Motor neuron (in vitro differentiated cells): ENCODE data around the gene OTOP1. TPM values are rescaled to one million over a fixed set of nuclear protein-coding genes. Genes with fewer than 3 reads are reported as not detected.
"Not testable (repeated sequence)": the region's sequence is repeated elsewhere in the genome, so short reads cannot be mapped to it uniquely, and the experiment has no call there.

Experiments
- ATAC-seq, 8 experiments: fragments of 200-7000 bp; cut with Tn5 transposase; replicated peaks in 6 of 8; 2 replicates each; pipeline ENCODE4 v1.8.0; 2021; ENCODE audit warnings: mild to moderate bottlenecking in 8 of 8, moderate library complexity in 8 of 8
- H3K27ac ChIP-seq, 2 donors: fragments of 250-450 bp; sonication (Bioruptor Pico); 2 replicates each; pipeline ENCODE4 v1.9.0; 2021; ENCODE audit warnings: antibody characterized with exemption in 2 of 2, mild to moderate bottlenecking in 2 of 2, moderate library complexity in 1 of 2
- H3K4me1 ChIP-seq, 2 donors: fragments of 250-450 bp; sonication (Bioruptor Pico); replicated peaks in 1 of 2; 2 replicates each; pipeline ENCODE4 v1.6.1; 2021; ENCODE audit warnings: antibody characterized with exemption in 2 of 2, mild to moderate bottlenecking in 2 of 2, moderate library complexity in 1 of 2
- H3K4me3 ChIP-seq, 5 donors: fragments of 250-450 bp; sonication (Bioruptor Pico); 2 replicates each; pipeline ENCODE4 v1.9.0; 2021; ENCODE audit warnings: antibody characterized with exemption in 5 of 5, mild to moderate bottlenecking in 5 of 5, moderate library complexity in 4 of 5
- WGBS, 10 experiments: fragments of 450-650 bp; shearing (Covaris generic); methylation state at CpG; one replicate each; pipeline ENCODE4 v1.0.0; 2022; 5-methylcytosine and 5-hydroxymethylcytosine counted together
- in situ Hi-C, 9 experiments: fragments of 400-800 bp; cut with MboI; loops; one replicate each; pipeline ENCODE4 v1.15.0; 2021; ENCODE audit warnings: low sequenced_read_pairs in 9 of 9, low pct_unique_long_range_greater_than_20kb in 2 of 9; ENCODE audit not compliant: unreplicated experiment in 9 of 9
- total RNA-seq, 8 experiments: library from RNA; unstranded; fragments of 300-600 nt; gene quantifications; 2 replicates each; pipeline versions ENCODE4 v1.2.3 to v1.2.4, GENCODE V29; 2022

Gene OTOP1
- total RNA-seq, 8 experiments from 2014 or later: 0.24 TPM; not detected in 7

- Histone ChIP-seq H3K27ac (no peak overlapping the region), H3K4me1 (peaks cover 5 to 6% of the 10 kb centered on the region in 2 donors), H3K4me3 (no peak overlapping the region)
- peak in 3 of 8 experiments; percentile 42 to 47 (median 44) for ATAC-seq
- in situ Hi-C loops: loop anchor here in 1 of 9 experiments (10.0 kb wide), 1 partner anchor 80 kb away; no protein-coding TSS in a partner anchor
- WGBS, 10 experiments: 14 to 92% (median 64%) methylated on average over 1 to 4 of the region's 6 CpGs; no CpG with 5 or more reads in 3 of the 10 experiments
Measured at GRCh38 chr4:4254666-4255065, 27.9 kb upstream of the OTOP1 start.

GRCh38 chr4:4254199-4254598 lies 27.5 kb upstream of the OTOP1 start:
- Histone ChIP-seq H3K4me1 (peaks cover 1% of the 10 kb centered on the region in 2 donors), H3K27ac (no peak overlapping the region), H3K4me3 (no peak overlapping the region)
- 73 to 93% (median 80%) methylated on average over 3 to 9 of the region's 11 CpGs; no CpG with 5 or more reads in 3 of the 10 experiments for WGBS, 10 experiments
- no peak for ATAC-seq
- in situ Hi-C loops: loop anchor here in 1 of 9 experiments (10.0 kb wide), 1 partner anchor 81 kb away; no protein-coding TSS in a partner anchor

GRCh38 chr4:4249866-4250265 lies 23.1 kb upstream of the OTOP1 start:
- in situ Hi-C loops: loop anchor here in 1 of 9 experiments (10.0 kb wide), 1 partner anchor 85 kb away; no protein-coding TSS in a partner anchor
- no peak for ATAC-seq
- Histone ChIP-seq H3K27ac (no peak overlapping the region), H3K4me3 (no peak overlapping the region), H3K4me1 (peaks cover 10 to 13% of the 10 kb centered on the region in 2 donors)
- 25 to 90% (median 77%) methylated on average over 2 to 8 of the region's 8 CpGs for WGBS, 10 experiments

- WGBS, 10 experiments: 93 to 100% (median 96%) methylated on average over 1 to 13 of the region's 15 CpGs; no CpG with 5 or more reads in 3 of the 10 experiments
- Histone ChIP-seq H3K4me1 (peaks cover 10 to 13% of the 10 kb centered on the region in 2 donors), H3K4me3 (peak overlapping the region in 1 of 5 donors; percentile 92)
- H3K27ac ChIP-seq, in situ Hi-C loops, ATAC-seq: not testable (repeated sequence)
Measured at GRCh38 chr4:4249342-4249741, 22.6 kb upstream of the OTOP1 start.

- ATAC-seq: no peak
- in situ Hi-C loops: no loop called here
- Histone ChIP-seq H3K4me1 (peaks cover 10 to 13% of the 10 kb centered on the region in 2 donors), H3K4me3 (peak overlapping the region; percentile 82 to 99 (median 93)), H3K27ac (peak overlapping the region; percentile 72 to 87)
- WGBS, 10 experiments: 0 to 45% (median 25%) methylated on average over 1 to 9 of the region's 10 CpGs
Measured at GRCh38 chr4:4248885-4249203, 22.1 kb upstream of the OTOP1 start.

GRCh38 chr4:4248029-4248884 lies 21.5 kb upstream of the OTOP1 start, which contains the start of gene TMEM128:
TSS of gene TMEM128 (minus strand) at chr4:4248223. CDS start at chr4:4248202, 21 bp downstream.
- 0 to 10% (median 0%) methylated on average over 1 to 49 of the region's 62 CpGs; no CpG with 5 or more reads in 1 of the 10 experiments for WGBS, 10 experiments
- H3K27ac ChIP-seq: peak within 1 kb of the TSS; percentile 72 to 87
- peak within 1 kb of the TSS; percentile 82 to 99 (median 93) for H3K4me3 ChIP-seq
- in situ Hi-C loops: no loop called here
- peak; percentile 95 to 98 (median 97) for ATAC-seq
- H3K4me1 ChIP-seq: peaks cover 10 to 13% of the 10 kb centered on the region in 2 donors

GRCh38 chr4:4247696-4248028 lies 20.9 kb upstream of the OTOP1 start:
- Histone ChIP-seq H3K4me1 (peaks cover 10 to 13% of the 10 kb centered on the region in 2 donors), H3K4me3 (peak overlapping the region; percentile 82 to 99 (median 93)), H3K27ac (peak overlapping the region; percentile 72 to 87)
- in situ Hi-C loops: no loop called here
- peak in 1 of 8 experiments; percentile 5 for ATAC-seq
- 0 to 6% (median 3%) methylated on average over 3 to 11 of the region's 12 CpGs; no CpG with 5 or more reads in 3 of the 10 experiments for WGBS, 10 experiments

- WGBS, 10 experiments: 100% methylated on average over 1 of the region's 1 CpG; no CpG with 5 or more reads in 4 of the 10 experiments
Measured at GRCh38 chr4:4245172-4245571, 18.4 kb upstream of the OTOP1 start.

GRCh38 chr4:4239551-4239950 lies 12.8 kb upstream of the OTOP1 start:
- H3K4me1 ChIP-seq, ATAC-seq: not testable (repeated sequence)
- WGBS, 10 experiments: 77 to 100% (median 92%) methylated on average over 1 to 3 of the region's 3 CpGs; no CpG with 5 or more reads in 4 of the 10 experiments

More at GRCh38 chr4:4245172-4245571, 18.4 kb upstream of the OTOP1 start:
- H3K4me1 ChIP-seq: peaks cover 10 to 13% of the 10 kb centered on the region in 2 donors
- in situ Hi-C loops: no loop called here
- H3K27ac ChIP-seq: no peak overlapping the region
- no peak for ATAC-seq
- no peak overlapping the region for H3K4me3 ChIP-seq

GRCh38 chr4:4233610-4234009 lies 6.9 kb upstream of the OTOP1 start:
- in situ Hi-C loops: no loop called here
- no peaks in the 10 kb centered on the region for H3K4me1 ChIP-seq
- H3K27ac ChIP-seq: no peak overlapping the region
- no peak overlapping the region for H3K4me3 ChIP-seq
- 60 to 100% (median 100%) methylated on average over 1 to 2 of the region's 2 CpGs; no CpG with 5 or more reads in 1 of the 10 experiments for WGBS, 10 experiments
- no peak for ATAC-seq

More at GRCh38 chr4:4239551-4239950, 12.8 kb upstream of the OTOP1 start:
- H3K27ac ChIP-seq, in situ Hi-C loops, H3K4me3 ChIP-seq: not testable (repeated sequence)

GRCh38 chr4:4228356-4228668 lies 1.6 kb upstream of the OTOP1 start:
- Histone ChIP-seq H3K27ac (no peak overlapping the region), H3K4me1 (no peaks in the 10 kb centered on the region), H3K4me3 (no peak overlapping the region)
- in situ Hi-C loops: no loop called here
- 57 to 100% (median 82%) methylated on average over 1 of the region's 1 CpG; no CpG with 5 or more reads in 6 of the 10 experiments for WGBS, 10 experiments
- ATAC-seq: no peak

GRCh38 chr4:4227510-4228355 lies 1.0 kb upstream of the OTOP1 start:
- in situ Hi-C loops: no loop called here
- Histone ChIP-seq H3K4me1 (no peaks in the 10 kb centered on the region), H3K27ac (no peak overlapping the region), H3K4me3 (no peak overlapping the region)
- no peak for ATAC-seq
- WGBS, 10 experiments: 17 to 100% (median 52%) methylated on average over 1 to 6 of the region's 51 CpGs; no CpG with 5 or more reads in 6 of the 10 experiments
